CD14-positive monocyte (primary cell): ENCODE data around the gene SLC16A9. TPM values are rescaled to one million over a fixed set of nuclear protein-coding genes. Genes with fewer than 3 reads are reported as not detected.
A peak's percentile ranks its signal among the peaks of the same experiment; 100 is the strongest.

Source experiments
- DNase-seq, 3 donors: peaks; one replicate each; pipeline ENCODE4 v3.0.0-alpha.2; 2011 to 2022
- H2AFZ ChIP-seq: 2 replicates; pipeline ENCODE4 v1.6.0; 2012; ENCODE audit warnings: mild to moderate bottlenecking, low read depth, low read length, inconsistent platforms; ENCODE audit not compliant: insufficient read depth, poor library complexity, severe bottlenecking
- H3K27ac ChIP-seq, 2 donors: 1 replicate in 1 of 2; 2 replicates in 1 of 2; pipeline ENCODE4 v1.5.1; 2012 to 2013; ENCODE audit warnings: low read length in 2 of 2, control low read depth in 1 of 2, inconsistent platforms in 1 of 2, low read depth in 1 of 2, mild to moderate bottlenecking in 1 of 2
- H3K27me3 ChIP-seq, 2 donors: one replicate each; pipeline versions ENCODE4 v1.6.0 to v1.6.1; 2011 to 2013; ENCODE audit warnings: low read length in 2 of 2; ENCODE audit not compliant: control insufficient read depth in 2 of 2, insufficient read depth in 2 of 2
- H3K36me3 ChIP-seq, 2 donors: replicated peaks in 1 of 2; 1 replicate in 1 of 2; 2 replicates in 1 of 2; pipeline versions ENCODE4 v1.5.1 to v1.6.1; 2012 to 2013; ENCODE audit warnings: low read length in 2 of 2, control low read depth in 1 of 2, inconsistent platforms in 1 of 2, mild to moderate bottlenecking in 1 of 2; ENCODE audit not compliant: insufficient read depth in 2 of 2, control insufficient read depth in 1 of 2
- H3K4me1 ChIP-seq, 2 donors: 1 replicate in 1 of 2; 2 replicates in 1 of 2; pipeline versions ENCODE4 v1.5.1 to v1.6.1; 2012 to 2013; ENCODE audit warnings: low read length in 2 of 2, control low read depth in 1 of 2, inconsistent platforms in 1 of 2, mild to moderate bottlenecking in 1 of 2, moderate library complexity in 1 of 2; ENCODE audit not compliant: insufficient read depth in 2 of 2, control insufficient read depth in 1 of 2
- H3K4me2 ChIP-seq: replicated peaks from 2 replicates; pipeline ENCODE3; 2012; ENCODE audit warnings: low read length, moderate library complexity, mild to moderate bottlenecking; ENCODE audit not compliant: poor library complexity, severe bottlenecking; ENCODE audit errors: extremely low read depth
- H3K4me3 ChIP-seq, 3 experiments: fragments of 200-600 bp in 1 of 3; sonication (generic) in 1 of 3; replicated peaks in 1 of 3; 1 replicate in 2 of 3; 2 replicates in 1 of 3; pipeline ENCODE4 v1.5.1; 2011 to 2013; ENCODE audit warnings: low read length in 3 of 3, mild to moderate bottlenecking in 3 of 3, control low read depth in 2 of 3, low read depth in 2 of 3, inconsistent platforms in 1 of 3, moderate library complexity in 1 of 3
- H3K79me2 ChIP-seq: 2 replicates; pipeline ENCODE4 v1.6.0; 2012; ENCODE audit warnings: mild to moderate bottlenecking, control low read depth, inconsistent platforms, low read length, moderate library complexity; ENCODE audit not compliant: insufficient read depth
- H3K9ac ChIP-seq: 2 replicates; pipeline ENCODE4 v1.6.0; 2017; ENCODE audit warnings: low read length, mild to moderate bottlenecking; ENCODE audit not compliant: insufficient read depth, poor library complexity, severe bottlenecking
- H3K9me3 ChIP-seq, 2 donors: replicated peaks in 1 of 2; 1 replicate in 1 of 2; 2 replicates in 1 of 2; pipeline versions ENCODE4 v1.5.1 to v1.6.1; 2012 to 2013; ENCODE audit warnings: low read length in 2 of 2, control low read depth in 1 of 2; ENCODE audit not compliant: control insufficient read depth in 1 of 2, insufficient read depth in 1 of 2
- H4K20me1 ChIP-seq: 2 replicates; pipeline ENCODE4 v1.6.0; 2012; ENCODE audit warnings: mild to moderate bottlenecking, low read length, control low read depth, moderate library complexity; ENCODE audit not compliant: insufficient read depth
- H3K27ac Mint-ChIP-seq, 7 donors: one replicate each; pipeline ENCODE4 v1.8.0; 2020; ENCODE audit warnings: mild to moderate bottlenecking in 7 of 7, mixed read lengths in 7 of 7, moderate library complexity in 6 of 7, inconsistent platforms in 2 of 7
- H3K27me3 Mint-ChIP-seq, 3 donors: one replicate each; pipeline ENCODE4 v1.8.0; 2021 to 2022; ENCODE audit warnings: low read depth in 3 of 3, mild to moderate bottlenecking in 3 of 3, mixed read lengths in 3 of 3, moderate library complexity in 3 of 3, inconsistent platforms in 1 of 3
- H3K36me3 Mint-ChIP-seq, 2 donors: one replicate each; pipeline ENCODE4 v1.8.0; 2020; ENCODE audit warnings: mixed read lengths in 2 of 2, inconsistent platforms in 1 of 2, mild to moderate bottlenecking in 1 of 2
- H3K4me1 Mint-ChIP-seq: one replicate; pipeline ENCODE4 v1.8.0; 2020; ENCODE audit warnings: mild to moderate bottlenecking, mixed read lengths
- H3K4me3 Mint-ChIP-seq, 2 donors: one replicate each; pipeline ENCODE4 v1.8.0; 2020; ENCODE audit warnings: mild to moderate bottlenecking in 2 of 2, mixed read lengths in 2 of 2, moderate library complexity in 1 of 2
- H3K9me3 Mint-ChIP-seq, 7 donors: one replicate each; pipeline ENCODE4 v1.8.0; 2020 to 2022; ENCODE audit warnings: mixed read lengths in 7 of 7, mild to moderate bottlenecking in 6 of 7, moderate library complexity in 6 of 7, inconsistent platforms in 2 of 7
- CTCF ChIP-seq: fragments of 200-600 bp; IDR thresholded peaks from one replicate; pipeline ENCODE4 v1.8.0; 2022; ENCODE audit warnings: antibody characterized with exemption, mild to moderate bottlenecking
- WGBS: methylation state at CpG from one replicate; pipeline ENCODE4 v1.1.5; 2013; ENCODE audit warnings: missing lambda C conversion rate; ENCODE audit not compliant: insufficient coverage; 5-methylcytosine and 5-hydroxymethylcytosine counted together
- intact Hi-C, 2 donors: fragments of 100-400 bp; cut with micrococcal nuclease; formaldehyde crosslinking; loops; one replicate each; pipeline versions ENCODE4 v1.15.0 to v1.15.1; 2023
- polyA plus RNA-seq, 3 donors: library from polyadenylated mRNA; depleted of rRNA in 1 of 3; unstranded in 2 of 3; stranded (reverse) in 1 of 3; fragments of 300-500 nt in 2 of 3; fragments of >200 nt in 1 of 3; fragmentation: Illumina TruSeq in 2 of 3; gene quantifications; 1 replicate in 2 of 3; 2 replicates in 1 of 3; pipeline ENCODE4 v1.2.3, GENCODE V29; 2012 to 2021

The SLC16A9 gene
- polyA plus RNA-seq, 3 donors: not detected

- Mint-ChIP-seq H3K4me1 (peaks cover 5% of the 10 kb centered on the region), H3K4me3 (no peak overlapping the region), H3K36me3 (no peaks in the 10 kb centered on the region), H3K27ac (no peak overlapping the region), H3K9me3 (peaks cover 0 to 3% (median 0%) of the 10 kb centered on the region in 7 donors), H3K27me3 (peaks cover 0 to 2% (median 0%) of the 10 kb centered on the region in 3 donors)
- no peak for TF ChIP-seq CTCF
- Histone ChIP-seq H3K4me2 (no peak overlapping the region), H2AFZ (no peak overlapping the region), H4K20me1 (no peaks in the 10 kb centered on the region), H3K4me1 (peaks cover 4% of the 10 kb centered on the region in 2 donors), H3K36me3 (no peaks in the 10 kb centered on the region), H3K9ac (no peak overlapping the region), H3K79me2 (no peaks in the 10 kb centered on the region), H3K27ac (no peak overlapping the region), H3K27me3 (no peaks in the 10 kb centered on the region), H3K9me3 (no peaks in the 10 kb centered on the region), H3K4me3 (no peak overlapping the region)
- DNase-seq: no peak
- no CpG with 5 or more reads among the region's 8 CpGs for WGBS
- intact Hi-C loops: loop anchor here (5.0 to 10.0 kb wide), 5 partner anchors 180 to 1030 kb away; no protein-coding TSS in a partner anchor
Measured at GRCh38 chr10:59624951-59625350, 84.7 kb downstream of the SLC16A9 start.

- H3K4me2 ChIP-seq: no peak overlapping the region
- H2AFZ ChIP-seq: peak overlapping the region; percentile 32
- intact Hi-C loops: loop anchor here (10.0 kb wide), 4 partner anchors 181 to 1031 kb away; no protein-coding TSS in a partner anchor
- H3K4me1 ChIP-seq: peaks cover 4% of the 10 kb centered on the region in 2 donors
- no peak overlapping the region for H3K4me3 ChIP-seq
- TF ChIP-seq CTCF: no peak
- WGBS: 80% methylated on average over 2 of the region's 3 CpGs
- H3K79me2 ChIP-seq: no peaks in the 10 kb centered on the region
- Mint-ChIP-seq H3K36me3 (no peaks in the 10 kb centered on the region), H3K27ac (no peak overlapping the region), H3K4me3 (no peak overlapping the region), H3K9me3 (peaks cover 0 to 3% (median 0%) of the 10 kb centered on the region in 7 donors), H3K27me3 (peaks cover 0 to 2% (median 2%) of the 10 kb centered on the region in 3 donors), H3K4me1 (peaks cover 5% of the 10 kb centered on the region)
- no peak for DNase-seq
- H3K9me3 ChIP-seq: no peaks in the 10 kb centered on the region
- no peaks in the 10 kb centered on the region for H3K27me3 ChIP-seq
- no peaks in the 10 kb centered on the region for H3K36me3 ChIP-seq
- no peak overlapping the region for H3K9ac ChIP-seq
- H3K27ac ChIP-seq: no peak overlapping the region
- H4K20me1 ChIP-seq: no peaks in the 10 kb centered on the region
Measured at GRCh38 chr10:59624136-59624535, 85.5 kb downstream of the SLC16A9 start.
